Loucy (cell line): Measurements from ENCODE around the gene DLG2.

Source experiments
- H2AFZ ChIP-seq: fragments of 200-600 bp; sonication (generic); 2 replicates; pipeline ENCODE4 v1.6.0; 2016; ENCODE audit warnings: antibody characterized with exemption, mild to moderate bottlenecking, low read length, moderate library complexity
- H3F3A ChIP-seq: fragments of 200-600 bp; 2 replicates; pipeline ENCODE4 v1.6.0; 2016; ENCODE audit warnings: antibody characterized with exemption, low read depth, mild to moderate bottlenecking
- H3K27me3 ChIP-seq: fragments of 200-600 bp; sonication (generic); 2 replicates; pipeline ENCODE4 v1.6.1; 2014; ENCODE audit warnings: low read length, mild to moderate bottlenecking; ENCODE audit not compliant: insufficient read depth, poor library complexity, severe bottlenecking
- H3K36me3 ChIP-seq: fragments of 200-600 bp; sonication (generic); 2 replicates; pipeline ENCODE4 v1.6.1; 2016; ENCODE audit warnings: low read length; ENCODE audit not compliant: insufficient read depth
- H3K4me1 ChIP-seq: fragments of 200-600 bp; sonication (generic); 2 replicates; pipeline ENCODE4 v1.5.1; 2014; ENCODE audit warnings: low read length, mild to moderate bottlenecking; ENCODE audit not compliant: insufficient read depth, poor library complexity, severe bottlenecking
- H3K4me2 ChIP-seq: fragments of 200-600 bp; sonication (generic); 2 replicates; pipeline ENCODE4 v1.6.0; 2014; ENCODE audit warnings: antibody characterized with exemption, low read length, low read depth, mild to moderate bottlenecking; ENCODE audit not compliant: poor library complexity, severe bottlenecking
- H3K4me3 ChIP-seq: fragments of 200-600 bp; sonication (generic); 2 replicates; pipeline ENCODE4 v1.5.1; 2014; ENCODE audit warnings: low read length, mild to moderate bottlenecking, mixed read lengths; ENCODE audit not compliant: poor library complexity, severe bottlenecking
- H3K79me2 ChIP-seq: fragments of 200-600 bp; sonication (generic); 2 replicates; pipeline ENCODE4 v1.6.1; 2014; ENCODE audit warnings: low read length; ENCODE audit not compliant: insufficient read depth
- H3K9ac ChIP-seq: fragments of 200-600 bp; sonication (generic); 2 replicates; pipeline ENCODE4 v1.6.0; 2014; ENCODE audit warnings: mild to moderate bottlenecking, low read depth, low read length, moderate library complexity; ENCODE audit not compliant: poor library complexity, severe bottlenecking
- H3K9me2 ChIP-seq: fragments of 200-600 bp; sonication (generic); replicated peaks from 2 replicates; pipeline ENCODE4 v1.6.1; 2016; ENCODE audit warnings: low read depth, low read length, mixed read lengths
- H3K9me3 ChIP-seq: fragments of 200-600 bp; sonication (generic); 2 replicates; pipeline ENCODE4 v1.6.1; 2014; ENCODE audit warnings: mild to moderate bottlenecking, antibody characterized with exemption, low read length, low read depth; ENCODE audit not compliant: insufficient read depth
- H4K20me1 ChIP-seq: fragments of 200-600 bp; sonication (generic); 2 replicates; pipeline ENCODE4 v1.6.0; 2014; ENCODE audit warnings: antibody characterized with exemption, low read length, mild to moderate bottlenecking; ENCODE audit not compliant: insufficient read depth, poor library complexity, severe bottlenecking
- CTCF ChIP-seq: fragments of 200-600 bp; sonication (generic); conservative IDR thresholded peaks from 2 replicates; pipeline ENCODE4 v1.5.1; 2014; ENCODE audit warnings: mild to moderate bottlenecking, antibody characterized with exemption, low read length
- EZH2phosphoT487 ChIP-seq: fragments of 200-600 bp; IDR thresholded peaks from 2 replicates; pipeline ENCODE4 v1.6.1; 2018; ENCODE audit warnings: antibody characterized with exemption, mild to moderate bottlenecking, moderate library complexity, borderline replicate concordance

The DLG2 gene

GRCh38 chr11:84882056-84882455, 745.1 kb downstream of the DLG2 start:
- H3K9me2 ChIP-seq, result no peaks in the 10 kb centered on the region
- H3K27me3 ChIP-seq, result no peaks in the 10 kb centered on the region
- no peak overlapping the region for H3K4me3 ChIP-seq
- TF ChIP-seq CTCF, result no peak
- TF ChIP-seq EZH2phosphoT487, result no peak
- H3K4me1 ChIP-seq, result no peaks in the 10 kb centered on the region
- H3K36me3 ChIP-seq, result no peaks in the 10 kb centered on the region
- H2AFZ ChIP-seq, result no peak overlapping the region
- no peaks in the 10 kb centered on the region for H4K20me1 ChIP-seq
- no peak overlapping the region for H3K9ac ChIP-seq
- no peaks in the 10 kb centered on the region for H3F3A ChIP-seq
- no peaks in the 10 kb centered on the region for H3K9me3 ChIP-seq
- no peaks in the 10 kb centered on the region for H3K79me2 ChIP-seq
- no peak overlapping the region for H3K4me2 ChIP-seq

- no peak overlapping the region for H3K4me2 ChIP-seq
- no peaks in the 10 kb centered on the region for H3F3A ChIP-seq
- H2AFZ ChIP-seq, result no peak overlapping the region
These were observed 756.0 kb downstream of the DLG2 start for GRCh38 chr11:84871116-84871515.

GRCh38 chr11:84870486-84870885, 756.7 kb downstream of the DLG2 start:
- no peak overlapping the region for H3K4me2 ChIP-seq
- no peaks in the 10 kb centered on the region for H3K4me1 ChIP-seq
- H3F3A ChIP-seq, result no peaks in the 10 kb centered on the region
- H2AFZ ChIP-seq, result no peak overlapping the region
- H3K9ac ChIP-seq, result no peak overlapping the region
- H4K20me1 ChIP-seq, result no peaks in the 10 kb centered on the region
- H3K27me3 ChIP-seq, result no peaks in the 10 kb centered on the region
- no peaks in the 10 kb centered on the region for H3K36me3 ChIP-seq
- no peak overlapping the region for H3K4me3 ChIP-seq
- H3K9me2 ChIP-seq, result no peaks in the 10 kb centered on the region
- no peaks in the 10 kb centered on the region for H3K9me3 ChIP-seq
- no peaks in the 10 kb centered on the region for H3K79me2 ChIP-seq
- no peak for TF ChIP-seq EZH2phosphoT487
- TF ChIP-seq CTCF, result no peak

More at GRCh38 chr11:84871116-84871515, 756.0 kb downstream of the DLG2 start:
- no peaks in the 10 kb centered on the region for H3K27me3 ChIP-seq
- H3K4me1 ChIP-seq, result no peaks in the 10 kb centered on the region
- no peaks in the 10 kb centered on the region for H4K20me1 ChIP-seq
- TF ChIP-seq CTCF, result no peak
- TF ChIP-seq EZH2phosphoT487, result no peak
- no peaks in the 10 kb centered on the region for H3K36me3 ChIP-seq
- no peak overlapping the region for H3K9ac ChIP-seq
- H3K79me2 ChIP-seq, result no peaks in the 10 kb centered on the region
- no peaks in the 10 kb centered on the region for H3K9me2 ChIP-seq
- H3K4me3 ChIP-seq, result no peak overlapping the region
- no peaks in the 10 kb centered on the region for H3K9me3 ChIP-seq
